Neural progenitor cell (in vitro differentiated cells): ENCODE results near the gene NF2. TPM values are rescaled to one million over a fixed set of nuclear protein-coding genes. Genes with fewer than 3 reads are reported as not detected.
A peak's percentile ranks its signal among the peaks of the same experiment; 100 is the strongest.

Source experiments
- DNase-seq: peaks from one replicate; pipeline ENCODE4 v3.0.0-alpha.2; 2016; ENCODE audit warnings: low spot score
- H2AFZ ChIP-seq: fragments of 200-600 bp; sonication (generic); replicated peaks from 2 replicates; pipeline ENCODE4 v1.6.1; 2016; ENCODE audit warnings: antibody characterized with exemption
- H3F3A ChIP-seq: fragments of 200-600 bp; sonication (generic); 2 replicates; pipeline ENCODE4 v1.6.1; 2016; ENCODE audit warnings: antibody characterized with exemption, low read depth
- H3K27ac ChIP-seq: fragments of 200-600 bp; sonication (generic); 2 replicates; pipeline ENCODE4 v1.5.1; 2016; ENCODE audit warnings: mild to moderate bottlenecking
- H3K27me3 ChIP-seq: fragments of 200-600 bp; sonication (generic); 2 replicates; pipeline ENCODE4 v1.6.1; 2016; ENCODE audit warnings: mild to moderate bottlenecking, moderate library complexity
- H3K36me3 ChIP-seq: fragments of 200-600 bp; sonication (generic); 2 replicates; pipeline ENCODE4 v1.5.1; 2016
- H3K4me1 ChIP-seq: fragments of 200-600 bp; sonication (generic); 2 replicates; pipeline ENCODE4 v1.6.1; 2016; ENCODE audit warnings: mixed run types
- H3K4me2 ChIP-seq: fragments of 200-600 bp; sonication (generic); 2 replicates; pipeline ENCODE4 v1.6.1; 2016
- H3K4me3 ChIP-seq: fragments of 200-600 bp; sonication (generic); 2 replicates; pipeline ENCODE4 v1.5.1; 2016
- H3K79me2 ChIP-seq: fragments of 200-600 bp; sonication (generic); 2 replicates; pipeline ENCODE4 v1.6.1; 2016; ENCODE audit warnings: low read depth
- H3K9ac ChIP-seq: fragments of 200-600 bp; sonication (generic); 2 replicates; pipeline ENCODE4 v1.6.1; 2016
- H3K9me3 ChIP-seq: fragments of 200-600 bp; sonication (generic); 2 replicates; pipeline ENCODE4 v1.5.1; 2016; ENCODE audit warnings: low read depth
- H4K20me1 ChIP-seq: fragments of 200-600 bp; sonication (generic); 2 replicates; pipeline ENCODE4 v1.6.1; 2016; ENCODE audit warnings: low read depth
- H3K27ac Mint-ChIP-seq: 3 replicates; pipeline ENCODE4 v1.8.0; 2021; ENCODE audit warnings: mixed read lengths
- H3K27me3 Mint-ChIP-seq: 2 replicates; pipeline ENCODE4 v1.8.0; 2022; ENCODE audit warnings: low read depth, mild to moderate bottlenecking, inconsistent platforms, moderate library complexity, mixed read lengths; ENCODE audit not compliant: insufficient read depth
- H3K36me3 Mint-ChIP-seq: 3 replicates; pipeline ENCODE4 v1.8.0; 2021; ENCODE audit warnings: mixed read lengths
- H3K4me1 Mint-ChIP-seq: 3 replicates; pipeline ENCODE4 v1.8.0; 2021; ENCODE audit warnings: mixed read lengths
- H3K4me3 Mint-ChIP-seq: 3 replicates; pipeline ENCODE4 v1.8.0; 2021; ENCODE audit warnings: mild to moderate bottlenecking, moderate library complexity, mixed read lengths
- H3K9me3 Mint-ChIP-seq: 3 replicates; pipeline ENCODE4 v1.8.0; 2020; ENCODE audit warnings: mixed read lengths
- CTCF ChIP-seq: fragments of 200-600 bp; sonication (generic); IDR thresholded peaks from 2 replicates; pipeline ENCODE4 v1.5.1; 2017; ENCODE audit warnings: antibody characterized with exemption, mild to moderate bottlenecking
- EZH2 ChIP-seq: fragments of 200-600 bp; sonication (generic); IDR thresholded peaks from 2 replicates; pipeline ENCODE4 v1.6.1; 2017; ENCODE audit warnings: antibody characterized with exemption, mild to moderate bottlenecking, moderate library complexity
- EZH2phosphoT487 ChIP-seq: fragments of 200-600 bp; sonication (generic); IDR thresholded peaks from 2 replicates; pipeline ENCODE4 v1.6.1; 2017; ENCODE audit warnings: antibody characterized with exemption
- total RNA-seq: library from RNA; depleted of rRNA; stranded (reverse); fragments of >200 nt; gene quantifications from 2 replicates; pipeline ENCODE4 v1.2.3, GENCODE V29; 2015; ENCODE audit warnings: low replicate concordance

NF2 gene
- total RNA-seq, 1 donor from 2014 or later: 18.7 TPM

- DNase-seq: no peak
- Histone ChIP-seq H3K79me2 (no peaks in the 10 kb centered on the region), H3K36me3 (no peaks in the 10 kb centered on the region), H3K27me3 (peaks cover 14% of the 10 kb centered on the region), H3K4me2 (no peak overlapping the region), H3K9ac (no peak overlapping the region), H3K9me3 (no peaks in the 10 kb centered on the region), H3K4me1 (peaks cover 38% of the 10 kb centered on the region), H3K27ac (no peak overlapping the region), H3F3A (peaks cover 18% of the 10 kb centered on the region), H2AFZ (no peak overlapping the region), H3K4me3 (no peak overlapping the region), H4K20me1 (peaks cover 18% of the 10 kb centered on the region)
- no peaks in the 10 kb centered on the region for H3K36me3 Mint-ChIP-seq
- TF ChIP-seq EZH2: no peak
- no peak for TF ChIP-seq EZH2phosphoT487
- TF ChIP-seq CTCF: no peak
- no peak overlapping the region for H3K27ac Mint-ChIP-seq
- peaks cover 24% of the 10 kb centered on the region for H3K27me3 Mint-ChIP-seq
- H3K9me3 Mint-ChIP-seq: no peaks in the 10 kb centered on the region
- peaks cover 41% of the 10 kb centered on the region for H3K4me1 Mint-ChIP-seq
- no peak overlapping the region for H3K4me3 Mint-ChIP-seq
These were observed 103.6 kb downstream of the NF2 start for GRCh38 chr22:29707010-29707409.

- Histone ChIP-seq H3K79me2 (no peaks in the 10 kb centered on the region), H4K20me1 (peaks cover 14% of the 10 kb centered on the region), H3K27me3 (peaks cover 14% of the 10 kb centered on the region), H3K4me2 (no peak overlapping the region), H3K4me1 (peaks cover 34% of the 10 kb centered on the region), H3K9ac (no peak overlapping the region), H3K9me3 (no peaks in the 10 kb centered on the region), H3K27ac (no peak overlapping the region), H3K36me3 (no peaks in the 10 kb centered on the region), H3K4me3 (no peak overlapping the region), H2AFZ (no peak overlapping the region), H3F3A (peaks cover 14% of the 10 kb centered on the region)
- Mint-ChIP-seq H3K36me3 (no peaks in the 10 kb centered on the region), H3K4me3 (no peak overlapping the region), H3K9me3 (no peaks in the 10 kb centered on the region), H3K4me1 (peaks cover 40% of the 10 kb centered on the region), H3K27ac (peak overlapping the region; percentile 36), H3K27me3 (peaks cover 25% of the 10 kb centered on the region)
- DNase-seq: no peak
- no peak for TF ChIP-seq EZH2
- no peak for TF ChIP-seq EZH2phosphoT487
- no peak for TF ChIP-seq CTCF
These were observed 104.0 kb downstream of the NF2 start for GRCh38 chr22:29707471-29707870.

DNA sequence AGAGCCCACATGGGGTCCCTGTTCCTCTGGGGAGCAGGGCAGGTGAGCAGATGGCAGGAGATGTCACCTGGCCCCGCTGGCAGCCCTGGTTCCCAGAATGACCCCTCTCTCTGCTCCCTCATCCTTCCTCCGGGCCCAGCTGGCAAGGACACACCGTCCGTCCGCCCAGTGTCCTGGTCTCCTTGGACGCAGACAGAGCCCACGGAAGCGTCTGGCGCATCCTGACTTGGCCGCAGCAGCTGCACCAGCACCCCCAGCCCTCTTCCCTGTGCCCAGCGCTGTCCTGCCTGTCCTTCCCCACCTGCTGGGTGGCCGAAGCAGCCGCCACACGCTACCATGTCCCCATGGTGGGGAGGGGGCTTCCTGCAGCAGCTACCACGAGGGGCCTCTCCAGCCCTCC lies 106.8 kb downstream of the NF2 start:
- TF ChIP-seq EZH2phosphoT487: no peak
- no peak for TF ChIP-seq EZH2
- TF ChIP-seq CTCF: no peak
- H3K27me3 ChIP-seq: peaks cover 2% of the 10 kb centered on the region
- Mint-ChIP-seq H3K27me3 (peaks cover 34% of the 10 kb centered on the region), H3K36me3 (no peaks in the 10 kb centered on the region), H3K9me3 (no peaks in the 10 kb centered on the region), H3K4me3 (no peak overlapping the region), H3K27ac (no peak overlapping the region), H3K4me1 (peaks cover 19% of the 10 kb centered on the region)
- no peak for DNase-seq
- H3F3A ChIP-seq: no peaks in the 10 kb centered on the region
- no peaks in the 10 kb centered on the region for H3K79me2 ChIP-seq
- H3K36me3 ChIP-seq: no peaks in the 10 kb centered on the region
- H3K4me2 ChIP-seq: no peak overlapping the region
- H4K20me1 ChIP-seq: no peaks in the 10 kb centered on the region
- no peak overlapping the region for H2AFZ ChIP-seq
- no peak overlapping the region for H3K9ac ChIP-seq
- peaks cover 9% of the 10 kb centered on the region for H3K4me1 ChIP-seq
- H3K4me3 ChIP-seq: no peak overlapping the region
- H3K9me3 ChIP-seq: no peaks in the 10 kb centered on the region
- H3K27ac ChIP-seq: no peak overlapping the region
